ENCODE measurements around the gene ALKBH3. TPM values are rescaled to one million over a fixed set of nuclear protein-coding genes. Genes with fewer than 3 reads are reported as not detected.

The ALKBH3 gene
- total RNA-seq, 1 experiment from 2014 or later, result 18.8 TPM

DNA sequence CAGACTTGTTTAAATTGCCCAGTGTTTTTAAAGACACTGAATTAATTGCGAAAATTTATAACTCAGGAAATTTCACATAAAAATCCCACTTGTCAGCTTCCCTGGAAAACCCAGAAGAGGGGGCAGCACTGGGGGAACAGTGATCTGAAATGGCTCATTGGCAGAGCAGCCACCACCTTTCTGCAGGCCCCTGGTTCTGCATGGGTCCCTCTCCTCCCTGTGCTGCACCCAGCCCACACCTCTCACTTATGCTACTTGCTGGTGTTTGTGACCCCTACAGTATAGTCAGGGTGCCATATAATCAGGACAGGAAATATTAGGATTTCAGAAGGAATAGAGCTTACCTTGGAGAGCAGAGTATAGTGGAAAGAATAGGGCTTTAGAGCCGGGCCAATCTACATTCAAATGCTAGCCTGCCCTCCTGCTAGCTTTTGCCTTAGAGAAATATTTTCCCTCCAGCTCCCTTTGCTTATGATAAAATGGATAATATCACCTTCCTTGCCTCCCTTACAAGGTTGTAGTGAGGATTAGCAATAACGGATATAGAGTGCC lies 33.3 kb downstream of the ALKBH3 start:
- H3K14ac ChIP-seq (ENCODE audit: insufficient read depth, low read length), result no peak overlapping the region
- peak overlapping the region in 1 of 3 experiments; percentile 88; a peak in 4 of 7 replicates for H3K27ac Mint-ChIP-seq
- H3K79me2 ChIP-seq (ENCODE audit: insufficient read depth, low read length), result no peaks in the 10 kb centered on the region
- H3K36me3 Mint-ChIP-seq (ENCODE audit: insufficient read depth in 1 of 3, low read depth in 3 of 3), result peaks cover 1 to 9% (median 8%) of the 10 kb centered on the region in 3 experiments; a peak in 5 of 7 replicates
- no CpG with 5 or more reads among the region's 3 CpGs for WGBS (ENCODE audit: extremely low coverage, insufficient read length, low lambda C conversion rate)
- H4K5ac ChIP-seq (ENCODE audit: insufficient read length, low read depth, low read length), result no peak overlapping the region
- H4K8ac ChIP-seq (replicated peaks; ENCODE audit: insufficient read length, low read depth, low read length), result no peak overlapping the region
- H3T11ph ChIP-seq (ENCODE audit: low read length), result no peak overlapping the region
- H3K23ac ChIP-seq (ENCODE audit: insufficient read length, low read depth, low read length), result no peak overlapping the region
- no peaks in the 10 kb centered on the region for H3K27me3 Mint-ChIP-seq (ENCODE audit: low read depth)
- no peak overlapping the region for H2BK5ac ChIP-seq (ENCODE audit: insufficient read length, low read length)
- no peak overlapping the region for H3K4ac ChIP-seq (ENCODE audit: low read depth, low read length)
- H3K9me3 ChIP-seq (ENCODE audit: control insufficient read depth, low read depth, low read length), result no peaks in the 10 kb centered on the region
- H3K9me3 Mint-ChIP-seq, result no peaks in the 10 kb centered on the region
- H3K27me3 ChIP-seq (ENCODE audit: insufficient read depth, low read length), result no peaks in the 10 kb centered on the region
- DNase-seq, result no peak
- H2AFZ ChIP-seq (ENCODE audit: low read length), result no peak overlapping the region
- H3K56ac ChIP-seq (ENCODE audit: insufficient read length, low read depth, low read length), result no peak overlapping the region
- no peak overlapping the region for H2BK15ac ChIP-seq (ENCODE audit: low read depth, low read length)
- H3K4me1 ChIP-seq (ENCODE audit: insufficient read depth, low read length), result no peaks in the 10 kb centered on the region; the same call in 1 of the 2 replicates
- no peak overlapping the region for H3K9ac ChIP-seq (ENCODE audit: extremely low read depth, insufficient read length, low read length)
- H2BK120ac ChIP-seq (ENCODE audit: low read depth, low read length, poor library complexity, severe bottlenecking), result no peak overlapping the region
- no peak overlapping the region for H2BK12ac ChIP-seq (ENCODE audit: insufficient read length, low read depth, low read length)
- TF ChIP-seq, protein P1, sequence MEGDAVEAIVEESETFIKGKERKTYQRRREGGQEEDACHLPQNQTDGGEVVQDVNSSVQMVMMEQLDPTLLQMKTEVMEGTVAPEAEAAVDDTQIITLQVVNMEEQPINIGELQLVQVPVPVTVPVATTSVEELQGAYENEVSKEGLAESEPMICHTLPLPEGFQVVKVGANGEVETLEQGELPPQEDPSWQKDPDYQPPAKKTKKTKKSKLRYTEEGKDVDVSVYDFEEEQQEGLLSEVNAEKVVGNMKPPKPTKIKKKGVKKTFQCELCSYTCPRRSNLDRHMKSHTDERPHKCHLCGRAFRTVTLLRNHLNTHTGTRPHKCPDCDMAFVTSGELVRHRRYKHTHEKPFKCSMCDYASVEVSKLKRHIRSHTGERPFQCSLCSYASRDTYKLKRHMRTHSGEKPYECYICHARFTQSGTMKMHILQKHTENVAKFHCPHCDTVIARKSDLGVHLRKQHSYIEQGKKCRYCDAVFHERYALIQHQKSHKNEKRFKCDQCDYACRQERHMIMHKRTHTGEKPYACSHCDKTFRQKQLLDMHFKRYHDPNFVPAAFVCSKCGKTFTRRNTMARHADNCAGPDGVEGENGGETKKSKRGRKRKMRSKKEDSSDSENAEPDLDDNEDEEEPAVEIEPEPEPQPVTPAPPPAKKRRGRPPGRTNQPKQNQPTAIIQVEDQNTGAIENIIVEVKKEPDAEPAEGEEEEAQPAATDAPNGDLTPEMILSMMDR (conservative IDR thresholded peaks at IDR 0.05), result no peak
- H3K79me1 ChIP-seq (ENCODE audit: insufficient read depth, low read depth, low read length, poor library complexity, severe bottlenecking), result no peaks in the 10 kb centered on the region
- no peak overlapping the region for H2AK5ac ChIP-seq (ENCODE audit: insufficient read length, low read length)
- H3K4me3 Mint-ChIP-seq, result peak overlapping the region in 1 of 2 experiments; percentile 27; a peak in 1 of 5 replicates
- H4K91ac ChIP-seq (ENCODE audit: insufficient read length, low read depth, low read length), result no peak overlapping the region
- no peak overlapping the region for H3K27ac ChIP-seq (ENCODE audit: insufficient read length, low read depth, low read length)
- no peak overlapping the region for H3K4me2 ChIP-seq (ENCODE audit: insufficient read depth, insufficient read length, low read length)
- peaks cover 17 to 18% of the 10 kb centered on the region in 2 experiments for H3K4me1 Mint-ChIP-seq
- H4K20me1 ChIP-seq (ENCODE audit: control insufficient read depth, insufficient read depth, insufficient read length), result no peaks in the 10 kb centered on the region
- no peak overlapping the region for H3K18ac ChIP-seq (ENCODE audit: insufficient read length, low read depth, low read length)
- H2BK20ac ChIP-seq (ENCODE audit: low read depth, low read length, poor library complexity, severe bottlenecking), result no peak overlapping the region
- no peaks in the 10 kb centered on the region for H3K23me2 ChIP-seq (ENCODE audit: insufficient read length, low read depth, low read length, poor library complexity, severe bottlenecking)

All from H9 (cell line).